GM12878 (cell line): ENCODE data around the gene GLTP. TPM values are rescaled to one million over a fixed set of nuclear protein-coding genes. Genes with fewer than 3 reads are reported as not detected.

Experiments used
- ATAC-seq: fragments of 200-7000 bp; cut with Tn5 transposase; 3 replicates; pipeline ENCODE4 v1.9.1; 2020; ENCODE audit warnings: mild to moderate bottlenecking, moderate library complexity
- BruUV-seq: library from RNA; stranded (reverse); fragments of 400-500 nt; replicated peaks from 2 replicates; lab custom pipeline; 2021; lab: Mats Ljungman, UMichigan
- CTCF ChIA-PET: fragments of 300-600 bp; sonication (Branson Sonifier 250); formaldehyde crosslinking; extraction: SDS; loops from one replicate; lab custom pipeline; 2021; ENCODE audit warnings: inconsistent platforms; lab: Yijun Ruan, JAX
- POLR2A ChIA-PET: fragments of 350-600 bp; formaldehyde crosslinking; extraction: SDS; loops from one replicate; lab custom pipeline; 2021; ENCODE audit warnings: inconsistent platforms; lab: Charles Lee
- RAD21 ChIA-PET: fragments of 300-600 bp; sonication (Branson Sonifier 250); formaldehyde crosslinking; loops from one replicate; lab custom pipeline; 2023; ENCODE audit warnings: antibody characterized with exemption; ENCODE audit not compliant: unreplicated experiment; lab: Charles Lee
- SMC1A ChIA-PET: fragments of 300-600 bp; sonication (Branson Sonifier 250); formaldehyde crosslinking; loops from one replicate; lab custom pipeline; 2023; ENCODE audit not compliant: unreplicated experiment, uncharacterized antibody; lab: Charles Lee
- DNase-seq: peaks from one replicate; pipeline ENCODE4 v3.0.0-alpha.2; 2011; ENCODE audit warnings: low read depth, low spot score
- FAIRE-seq: peaks from 3 replicates; lab custom pipeline; 2011; peaks lifted over from hg19 to GRCh38; lab: Jason Lieb, UNC
- H2AFZ ChIP-seq: 2 replicates; pipeline ENCODE4 v1.6.0; 2011; ENCODE audit warnings: low read depth, low read length, control low read depth; ENCODE audit not compliant: control insufficient read depth
- H3K27ac ChIP-seq: 2 replicates; pipeline ENCODE4 v1.5.1; 2011; ENCODE audit warnings: control low read depth; ENCODE audit not compliant: control insufficient read depth, insufficient read depth
- H3K27me3 ChIP-seq, 2 experiments: replicated peaks in 1 of 2; 2 replicates each; pipeline versions ENCODE4 v1.6.0 to v1.6.1; 2011; ENCODE audit warnings: low read length in 1 of 2; ENCODE audit not compliant: control insufficient read depth in 2 of 2, insufficient read depth in 2 of 2
- H3K36me3 ChIP-seq, 2 experiments: 2 replicates each; pipeline ENCODE4 v1.5.1; 2011; ENCODE audit warnings: low read length in 1 of 2; ENCODE audit not compliant: control insufficient read depth in 2 of 2, insufficient read depth in 2 of 2
- H3K4me1 ChIP-seq: 2 replicates; pipeline ENCODE4 v1.6.1; 2011; ENCODE audit warnings: mild to moderate bottlenecking, low read length, moderate library complexity, mixed read lengths; ENCODE audit not compliant: control insufficient read depth, insufficient read depth
- H3K4me2 ChIP-seq: 2 replicates; pipeline ENCODE4 v1.6.0; 2011; ENCODE audit warnings: control low read depth; ENCODE audit not compliant: control insufficient read depth, insufficient read depth
- H3K4me3 ChIP-seq: fragments of 200-600 bp; sonication (generic); 2 replicates; pipeline ENCODE4 v1.5.1; 2016
- H3K79me2 ChIP-seq: 2 replicates; pipeline ENCODE4 v1.6.0; 2011; ENCODE audit warnings: low read length; ENCODE audit not compliant: control insufficient read depth, insufficient read depth
- H3K9ac ChIP-seq: 2 replicates; pipeline ENCODE4 v1.8.0; 2011; ENCODE audit warnings: low read length, control low read depth, mixed read lengths; ENCODE audit not compliant: control insufficient read depth, insufficient read depth
- H3K9me3 ChIP-seq: replicated peaks from 3 replicates; pipeline ENCODE4 v1.5.1; 2011; ENCODE audit warnings: mild to moderate bottlenecking, low read length; ENCODE audit not compliant: control insufficient read depth, insufficient read depth
- H4K20me1 ChIP-seq: 2 replicates; pipeline ENCODE4 v1.6.0; 2011; ENCODE audit not compliant: control insufficient read depth, insufficient read depth
- ETV6 ChIP-seq, 2 experiments: fragments of 450-650 bp in 1 of 2; IDR thresholded peaks in 1 of 2; conservative IDR thresholded peaks in 1 of 2; 2 replicates each; pipeline ENCODE4 v1.6.1; 2014; ENCODE audit warnings: antibody characterized with exemption in 1 of 2, borderline replicate concordance in 1 of 2, low read depth in 1 of 2, mild to moderate bottlenecking in 1 of 2, moderate library complexity in 1 of 2
- FOXM1 ChIP-seq: IDR thresholded peaks from 2 replicates; pipeline ENCODE4 v1.6.1; 2012; ENCODE audit warnings: low read depth, mild to moderate bottlenecking, inconsistent platforms, low read length, moderate library complexity
- KLF5 ChIP-seq: fragments of 450-650 bp; IDR thresholded peaks from 2 replicates; pipeline ENCODE4 v1.6.1; 2014; ENCODE audit warnings: mild to moderate bottlenecking; ENCODE audit not compliant: partially characterized antibody
- NR2C2 ChIP-seq: IDR thresholded peaks from 2 replicates; pipeline ENCODE4 v1.6.1; 2011; ENCODE audit warnings: borderline replicate concordance, low read depth; ENCODE audit not compliant: control insufficient read depth, insufficient read length
- PKNOX1 ChIP-seq: fragments of 450-650 bp; IDR thresholded peaks from 2 replicates; pipeline ENCODE4 v1.6.1; 2016; ENCODE audit warnings: mild to moderate bottlenecking
- SREBF2 ChIP-seq: IDR thresholded peaks from 2 replicates; pipeline ENCODE4 v1.6.1; 2012; ENCODE audit warnings: mild to moderate bottlenecking, low read length
- ZSCAN29 ChIP-seq: fragments of 450-650 bp; IDR thresholded peaks from 2 replicates; pipeline ENCODE4 v1.6.1; 2017; ENCODE audit warnings: mild to moderate bottlenecking, moderate library complexity
- WGBS: methylation state at CpG from one replicate; pipeline ENCODE4 v1.1.6; 2016; ENCODE audit warnings: low lambda C conversion rate; ENCODE audit not compliant: insufficient replicate concordance, insufficient coverage; ENCODE audit errors: missing lambda C conversion rate; 5-methylcytosine and 5-hydroxymethylcytosine counted together
- in situ Hi-C: fragments of 300-500 bp; cut with MboI; formaldehyde crosslinking; loops from 9 replicates; pipeline ENCODE4 v1.14.3; 2018; ENCODE audit warnings: mixed read lengths
- intact Hi-C: fragments of 100-400 bp; cut with micrococcal nuclease; formaldehyde crosslinking; loops from one replicate; pipeline ENCODE4 v1.14.2; 2022; ENCODE audit not compliant: unreplicated experiment
- polyA plus RNA-seq, 11 experiments: library from polyadenylated mRNA; depleted of rRNA in 4 of 11; unstranded in 6 of 11; stranded (reverse) in 5 of 11; fragments of >200 nt; fragmentation: Nextera tagmentation in 4 of 11; fragmentation: Illumina TruSeq in 1 of 11; extraction: Ambion mirVana in 4 of 11; extraction: Trizol in 1 of 11; gene quantifications; 1 replicate in 1 of 11; 2 replicates in 10 of 11; pipeline versions ENCODE4 v1.2.1 to v1.2.3, GENCODE V29; 2011 to 2016; ENCODE audit warnings: inconsistent platforms in 2 of 11, missing spikeins in 2 of 11, low read depth in 1 of 11
- total RNA-seq, 4 experiments: library from RNA; depleted of rRNA in 3 of 4; stranded (reverse); fragments of >200 nt in 3 of 4; fragmentation: Illumina TruSeq in 1 of 4; extraction: Trizol in 1 of 4; gene quantifications; 2 replicates each; pipeline versions ENCODE4 v1.2.1 to v1.2.3, GENCODE V29; 2013 to 2021

GLTP gene
- total and polyA plus RNA-seq, 10 of the 15 experiments (the other 5 are each of a cell fraction or from before 2014, with no cell fraction given) = 16.8 to 44.0 (median 25.3) TPM

GRCh38 chr12:109892165-109892715 lies 11.9 kb upstream of the GLTP start:
- H3K4me3 ChIP-seq = no peak overlapping the region; the same call in 1 of the 2 replicates
- SMC1A ChIA-PET = interaction anchor here (0.6 to 1.9 kb wide), 4 partner anchors 8 to 1213 kb away, joined by 3 to 4 read pairs (median 3); no protein-coding TSS in a partner anchor
- no peak for FAIRE-seq
- in situ Hi-C loops = no loop called here
- no peaks in the 10 kb centered on the region for H3K9me3 ChIP-seq
- H3K4me1 ChIP-seq = peaks cover 48% of the 10 kb centered on the region
- no peaks in the 10 kb centered on the region for H3K79me2 ChIP-seq
- CTCF ChIA-PET = interaction anchor here (0.6 to 1.4 kb wide), 4 partner anchors 12 to 461 kb away, joined by 3 read pairs; no protein-coding TSS in a partner anchor
- POLR2A ChIA-PET = interaction anchor here (0.6 to 1.0 kb wide), 3 partner anchors 9 to 48 kb away, joined by 3 to 7 read pairs (median 4); no protein-coding TSS in a partner anchor
- no peaks in the 10 kb centered on the region for H3K27me3 ChIP-seq
- no peak overlapping the region for H3K9ac ChIP-seq
- no peaks in the 10 kb centered on the region for H4K20me1 ChIP-seq
- 78% methylated on average over 1 of the region's 1 CpG for WGBS
- no peak for TF ChIP-seq ZSCAN29
- TF ChIP-seq PKNOX1 = no peak
- TF ChIP-seq ETV6 (conservative IDR thresholded peaks at IDR 0.05 in 1 of 2, IDR thresholded peaks at IDR 0.05 in 1 of 2; ENCODE audit: borderline replicate concordance in 1 of 2, low read depth in 1 of 2) = no peak
- no peak for TF ChIP-seq NR2C2
- no peak for TF ChIP-seq KLF5
- no peak for TF ChIP-seq SREBF2
- TF ChIP-seq FOXM1 = no peak
- TF ChIP-seq, all 136 proteins: peak for 0
- H3K4me2 ChIP-seq = peak overlapping the region; percentile 75
- peak overlapping the region; percentile 50 for H3K27ac ChIP-seq
- no peaks in the 10 kb centered on the region for H3K36me3 ChIP-seq
- ATAC-seq (no peak), DNase-seq (no peak)
- intact Hi-C loops = no loop called here
- peak overlapping the region; percentile 28 for H2AFZ ChIP-seq
- RAD21 ChIA-PET = interaction anchor here (0.7 kb wide), 1 partner anchor 38 kb away, joined by 4 read pairs; no protein-coding TSS in a partner anchor
- BruUV-seq = no TSS peak
